Measurements from ENCODE around the gene PLK5. TPM values are rescaled to one million over a fixed set of nuclear protein-coding genes. Genes with fewer than 3 reads are reported as not detected.
A peak's percentile ranks its signal among the peaks of the same experiment; 100 is the strongest.
"Not testable (repeated sequence)": the region's sequence is repeated elsewhere in the genome, so short reads cannot be mapped to it uniquely, and the experiment has no call there.

Gene PLK5
- total RNA-seq, 1 donor: not detected

GRCh38 chr19:1490311-1491113, 33.4 kb upstream of the PLK5 start, which contains the start of gene PCSK4:
PCSK4 (minus strand) TSS chr19:1490350; CDS start chr19:1490346, 4 bp downstream.
- peak; percentile 94 to 99 (median 98) for DNase-seq (ENCODE audit: low read depth in 2 of 3, low spot score in 2 of 3)

DNA sequence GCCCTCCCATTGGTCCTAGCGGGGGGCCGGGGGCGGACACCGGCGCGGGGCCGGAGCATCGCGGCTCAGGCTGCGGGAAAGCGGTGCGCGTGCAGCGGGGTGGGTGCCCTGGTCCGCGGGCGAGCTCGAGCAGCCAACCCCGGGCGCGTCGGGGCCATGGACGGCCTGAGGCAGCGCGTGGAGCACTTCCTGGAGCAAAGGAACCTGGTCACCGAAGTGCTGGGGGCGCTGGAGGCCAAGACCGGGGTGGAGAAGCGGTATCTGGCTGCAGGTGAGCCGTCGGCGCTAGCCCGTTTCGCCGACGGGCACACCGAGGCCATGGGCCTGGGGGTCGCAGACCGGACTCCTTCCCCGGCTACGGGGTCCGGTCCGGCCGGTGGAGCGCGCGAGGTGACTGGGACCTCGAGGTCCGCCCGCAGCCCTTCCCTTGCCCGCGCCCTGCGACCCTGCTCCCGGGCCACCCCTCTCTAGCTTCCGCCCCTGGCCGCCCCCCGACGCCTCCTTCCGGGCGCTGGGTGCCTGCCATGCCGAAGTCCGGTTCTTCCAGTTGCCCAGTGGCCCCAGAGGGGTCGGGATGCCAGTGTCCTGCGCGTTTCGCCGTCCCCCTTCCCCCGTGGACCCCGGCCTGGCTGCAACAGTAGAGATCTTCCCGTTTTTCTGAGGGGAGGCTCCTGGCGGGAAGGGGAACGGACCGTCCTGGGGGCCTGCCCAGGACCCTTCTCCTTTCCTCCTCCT, 32.6 kb upstream of the PLK5 start, which contains the start of gene REEP6:
Gene REEP6 (plus strand): TSS at position 68 of the 735 bp plus-strand sequence. CDS start 89 bp downstream, at position 157.
- DNase-seq (ENCODE audit: low read depth in 2 of 3, low spot score in 2 of 3): no peak

DNA sequence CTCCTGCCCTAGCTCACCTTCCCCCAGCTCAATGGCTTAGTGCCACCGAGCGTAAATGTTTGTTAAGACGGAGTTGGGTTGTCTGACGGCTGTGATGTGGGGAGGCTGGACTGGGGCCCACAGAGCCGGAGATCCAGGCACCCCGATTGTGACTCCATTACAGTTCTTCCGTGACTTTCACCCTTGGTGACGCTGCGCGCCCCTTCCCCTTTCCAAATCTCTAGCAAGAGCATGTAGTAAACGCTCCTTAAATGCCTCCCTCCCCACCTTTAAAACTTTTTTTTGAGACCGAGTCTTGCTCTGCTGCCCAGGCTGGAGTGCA, 32.1 kb upstream of the PLK5 start:
- no peak for DNase-seq (ENCODE audit: low read depth in 2 of 3, low spot score in 2 of 3)

- no peak for DNase-seq (ENCODE audit: low read depth in 2 of 3, low spot score in 2 of 3)
These were observed 31.3 kb upstream of the PLK5 start for GRCh38 chr19:1492474-1493006.

- DNase-seq (ENCODE audit: low read depth in 2 of 3, low spot score in 2 of 3): no peak
These were observed 29.6 kb upstream of the PLK5 start for GRCh38 chr19:1494115-1494815.

DNA sequence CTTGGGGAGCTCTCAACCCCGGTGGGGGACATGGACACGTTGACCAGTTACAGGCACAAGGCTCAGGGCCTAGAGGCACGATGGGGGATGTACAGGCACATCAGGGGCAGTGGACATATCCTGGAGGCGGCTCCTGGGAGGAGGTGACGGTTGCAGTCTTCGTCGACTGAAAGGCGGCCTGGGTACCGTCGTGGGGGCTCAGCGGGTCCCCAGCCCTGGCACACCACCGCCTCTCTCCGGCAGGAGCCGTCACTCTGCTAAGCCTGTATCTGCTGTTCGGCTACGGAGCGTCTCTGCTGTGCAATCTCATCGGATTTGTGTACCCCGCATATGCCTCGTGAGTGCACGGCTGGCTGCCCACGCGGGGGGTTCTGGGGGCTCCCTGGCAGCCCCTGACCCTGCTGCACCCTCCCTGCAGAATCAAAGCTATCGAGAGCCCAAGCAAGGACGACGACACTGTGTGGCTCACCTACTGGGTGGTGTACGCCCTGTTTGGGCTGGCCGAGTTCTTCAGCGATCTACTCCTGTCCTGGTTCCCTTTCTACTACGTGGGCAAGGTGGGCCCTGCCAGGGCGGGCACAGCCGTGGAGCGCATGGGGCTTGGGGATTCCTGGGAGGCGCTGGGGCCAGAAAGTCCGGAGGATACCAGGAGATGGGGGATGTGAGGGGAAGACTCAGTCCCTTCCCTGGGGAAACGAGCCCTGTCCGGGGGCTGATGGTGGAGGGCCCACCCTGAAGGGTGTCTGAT, 28.7 kb upstream of the PLK5 start:
- no peak for DNase-seq (ENCODE audit: low read depth in 2 of 3, low spot score in 2 of 3)

DNA sequence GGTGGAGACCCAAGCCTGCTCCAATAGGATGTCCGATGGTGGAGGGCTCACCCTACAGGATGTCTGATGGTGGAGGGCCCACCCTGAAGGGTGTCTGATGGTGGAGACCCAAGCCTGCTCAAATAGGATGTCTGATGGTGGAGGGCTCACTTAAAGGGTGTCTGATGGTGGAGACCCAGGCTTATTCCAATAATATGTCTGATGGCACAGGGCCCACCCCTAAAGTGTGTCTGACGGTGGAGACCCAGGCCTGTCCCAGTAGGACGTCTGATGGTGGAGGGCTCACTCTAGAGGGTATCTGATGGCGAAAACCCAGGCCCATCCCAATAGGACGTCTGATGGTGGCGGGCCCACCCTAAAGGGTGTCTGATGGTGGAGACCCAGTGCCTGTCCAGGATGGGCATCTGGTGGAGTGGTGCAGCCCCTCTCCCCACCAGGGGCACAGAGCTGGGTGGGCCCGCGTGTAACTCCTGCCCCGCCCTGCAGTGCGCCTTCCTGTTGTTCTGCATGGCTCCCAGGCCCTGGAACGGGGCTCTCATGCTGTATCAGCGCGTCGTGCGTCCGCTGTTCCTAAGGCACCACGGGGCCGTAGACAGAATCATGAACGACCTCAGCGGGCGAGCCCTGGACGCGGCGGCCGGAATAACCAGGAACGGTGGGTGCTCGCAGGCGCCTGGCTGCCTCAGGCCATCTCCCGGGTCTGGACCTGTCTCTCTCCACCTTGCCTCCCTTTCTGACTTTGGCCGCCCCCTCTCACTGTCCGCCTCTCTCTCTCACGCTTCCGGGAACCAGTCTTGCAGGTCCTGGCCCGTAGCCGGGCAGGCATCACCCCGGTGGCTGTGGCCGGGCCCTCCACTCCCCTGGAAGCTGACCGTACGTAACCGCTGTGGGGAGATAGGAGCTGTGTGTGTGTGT, 27.8 kb upstream of the PLK5 start:
- no peak for DNase-seq (ENCODE audit: low read depth in 2 of 3, low spot score in 2 of 3)

GRCh38 chr19:1496714-1497577, 26.9 kb upstream of the PLK5 start:
- no peak for DNase-seq (ENCODE audit: low read depth in 2 of 3, low spot score in 2 of 3)

DNA sequence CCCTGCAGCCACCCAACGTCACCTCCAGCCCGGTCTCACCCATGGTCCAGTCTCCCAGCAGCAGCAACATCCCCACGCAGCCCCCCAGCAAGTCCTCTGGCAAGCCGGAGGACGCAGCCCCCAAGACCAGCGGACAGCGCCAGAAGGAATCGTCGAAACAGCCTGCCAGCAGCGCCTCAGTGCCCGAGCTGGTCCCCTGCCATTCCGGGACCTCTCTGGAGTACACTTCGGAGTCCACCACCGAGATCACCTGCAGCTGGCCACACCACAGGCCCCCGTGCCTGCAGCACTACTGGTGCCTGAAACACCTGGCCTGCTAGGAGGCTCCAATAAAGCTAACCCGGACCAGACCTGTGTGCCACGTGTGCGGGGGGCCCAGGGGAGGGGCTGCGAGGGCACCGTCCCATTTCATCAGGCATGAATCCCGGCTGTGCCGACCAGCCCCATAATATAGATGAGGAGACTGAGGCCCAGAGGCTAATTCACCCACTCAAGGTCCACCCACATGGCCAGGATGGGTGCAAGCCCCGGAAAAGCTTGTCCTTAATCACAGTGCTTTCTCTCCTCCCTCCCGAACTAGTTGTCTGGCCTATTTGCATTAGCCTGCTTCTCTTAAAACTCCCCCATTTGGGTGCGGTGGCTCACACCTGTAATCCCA, 26.2 kb upstream of the PLK5 start:
- no peak for DNase-seq (ENCODE audit: low read depth in 2 of 3, low spot score in 2 of 3)

GRCh38 chr19:1499231-1499630, 24.6 kb upstream of the PLK5 start:
- DNase-seq (ENCODE audit: low read depth in 2 of 3, low spot score in 2 of 3): not testable (repeated sequence)

DNA sequence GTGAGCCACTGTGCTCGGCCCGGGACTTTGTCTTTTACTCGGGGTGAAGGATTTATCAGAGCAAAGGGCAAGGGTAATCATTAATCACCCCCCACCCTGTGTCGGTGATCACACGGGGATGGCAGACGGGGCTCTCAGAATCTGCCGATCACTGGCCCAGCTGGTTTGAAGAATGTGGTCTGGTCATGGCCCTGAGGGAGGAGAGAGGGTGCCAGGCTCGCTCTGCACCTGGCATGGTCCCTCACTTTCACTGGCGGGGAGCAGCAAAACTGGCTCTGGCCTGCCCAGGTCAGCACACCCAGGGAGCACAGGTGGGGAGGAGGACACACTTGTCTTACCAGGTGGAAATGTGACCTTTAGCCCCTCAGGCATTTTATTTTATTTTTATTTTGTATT, 22.7 kb upstream of the PLK5 start:
- no peak for DNase-seq (ENCODE audit: low read depth in 2 of 3, low spot score in 2 of 3)

- no peak for DNase-seq (ENCODE audit: low read depth in 2 of 3, low spot score in 2 of 3)
These were observed 21.3 kb upstream of the PLK5 start for GRCh38 chr19:1502433-1503088.

DNA sequence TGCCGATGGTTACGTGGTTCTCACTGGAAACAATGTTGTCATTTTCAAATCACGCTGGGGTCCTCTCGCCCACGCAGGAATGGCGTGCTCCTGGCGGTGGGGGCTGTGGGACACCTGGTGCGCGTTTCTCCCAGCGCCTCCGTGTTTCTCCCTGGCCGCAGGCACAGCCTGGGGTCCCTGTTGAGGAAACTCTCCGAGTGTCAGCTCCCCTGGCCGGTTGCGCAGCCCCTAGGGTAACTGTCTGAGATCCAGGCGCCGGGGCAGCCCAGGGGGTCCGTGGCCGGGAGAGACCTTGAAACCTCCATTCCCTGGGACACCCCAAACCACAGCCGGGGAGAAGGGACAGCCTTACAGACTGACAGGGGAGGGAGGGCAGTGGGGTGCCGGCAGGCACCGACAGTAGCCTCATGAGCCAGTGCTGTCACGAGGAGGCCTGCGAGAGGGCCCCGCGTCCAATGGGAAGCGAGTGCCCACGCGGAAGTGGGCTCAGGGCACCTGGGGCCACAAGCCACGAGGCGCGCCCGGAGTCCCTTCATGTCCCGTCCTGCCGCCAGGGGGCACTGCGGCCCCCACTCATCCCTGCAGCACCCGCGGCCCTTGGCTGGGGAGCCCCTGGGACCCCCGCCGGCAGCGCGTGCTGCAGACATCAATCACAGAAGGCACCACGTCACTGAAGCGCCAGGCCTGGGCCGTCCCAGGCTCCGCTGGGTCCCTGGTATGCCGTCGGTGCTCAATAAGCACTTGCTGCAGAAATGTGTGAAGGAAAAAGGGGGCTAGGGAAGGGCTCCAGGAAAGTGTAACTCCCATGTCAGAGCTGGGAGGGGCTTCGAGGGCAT, 20.6 kb upstream of the PLK5 start:
- peak in 2 of 3 donors; percentile 67 to 74 for DNase-seq (ENCODE audit: low read depth in 2 of 3, low spot score in 2 of 3)

GRCh38 chr19:1503925-1504773, 19.7 kb upstream of the PLK5 start:
- no peak for DNase-seq (ENCODE audit: low read depth in 2 of 3, low spot score in 2 of 3)

GRCh38 chr19:1505012-1505411, 18.9 kb upstream of the PLK5 start:
- no peak for DNase-seq (ENCODE audit: low read depth in 2 of 3, low spot score in 2 of 3)
